AG09309 (cell line): ENCODE data around the gene MMP15.
"Not testable (repeated sequence)": the region's sequence is repeated elsewhere in the genome, so short reads cannot be mapped to it uniquely, and the experiment has no call there.

Experiments used
- DNase-seq: peaks from one replicate; pipeline ENCODE4 v3.0.0-alpha.2; 2010; ENCODE audit warnings: low read depth
- H3K4me3 ChIP-seq: 2 replicates; pipeline ENCODE4 v1.5.1; 2011; ENCODE audit warnings: mild to moderate bottlenecking, low read depth, low read length, moderate library complexity; ENCODE audit not compliant: control insufficient read depth
- TF ChIP-seq, protein P1 (sequence below): IDR thresholded peaks from 2 replicates; pipeline ENCODE4 v1.5.1; 2011; ENCODE audit warnings: mild to moderate bottlenecking, low read depth, low read length, inconsistent platforms; ENCODE audit not compliant: insufficient read depth, control insufficient read depth; ENCODE audit errors: missing control alignments

The MMP15 gene

GRCh38 chr16:58086381-58087208, 61.0 kb downstream of the MMP15 start:
- TF ChIP-seq, protein P1, sequence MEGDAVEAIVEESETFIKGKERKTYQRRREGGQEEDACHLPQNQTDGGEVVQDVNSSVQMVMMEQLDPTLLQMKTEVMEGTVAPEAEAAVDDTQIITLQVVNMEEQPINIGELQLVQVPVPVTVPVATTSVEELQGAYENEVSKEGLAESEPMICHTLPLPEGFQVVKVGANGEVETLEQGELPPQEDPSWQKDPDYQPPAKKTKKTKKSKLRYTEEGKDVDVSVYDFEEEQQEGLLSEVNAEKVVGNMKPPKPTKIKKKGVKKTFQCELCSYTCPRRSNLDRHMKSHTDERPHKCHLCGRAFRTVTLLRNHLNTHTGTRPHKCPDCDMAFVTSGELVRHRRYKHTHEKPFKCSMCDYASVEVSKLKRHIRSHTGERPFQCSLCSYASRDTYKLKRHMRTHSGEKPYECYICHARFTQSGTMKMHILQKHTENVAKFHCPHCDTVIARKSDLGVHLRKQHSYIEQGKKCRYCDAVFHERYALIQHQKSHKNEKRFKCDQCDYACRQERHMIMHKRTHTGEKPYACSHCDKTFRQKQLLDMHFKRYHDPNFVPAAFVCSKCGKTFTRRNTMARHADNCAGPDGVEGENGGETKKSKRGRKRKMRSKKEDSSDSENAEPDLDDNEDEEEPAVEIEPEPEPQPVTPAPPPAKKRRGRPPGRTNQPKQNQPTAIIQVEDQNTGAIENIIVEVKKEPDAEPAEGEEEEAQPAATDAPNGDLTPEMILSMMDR = no peak
- no peak overlapping the region for H3K4me3 ChIP-seq
- no peak for DNase-seq

DNA sequence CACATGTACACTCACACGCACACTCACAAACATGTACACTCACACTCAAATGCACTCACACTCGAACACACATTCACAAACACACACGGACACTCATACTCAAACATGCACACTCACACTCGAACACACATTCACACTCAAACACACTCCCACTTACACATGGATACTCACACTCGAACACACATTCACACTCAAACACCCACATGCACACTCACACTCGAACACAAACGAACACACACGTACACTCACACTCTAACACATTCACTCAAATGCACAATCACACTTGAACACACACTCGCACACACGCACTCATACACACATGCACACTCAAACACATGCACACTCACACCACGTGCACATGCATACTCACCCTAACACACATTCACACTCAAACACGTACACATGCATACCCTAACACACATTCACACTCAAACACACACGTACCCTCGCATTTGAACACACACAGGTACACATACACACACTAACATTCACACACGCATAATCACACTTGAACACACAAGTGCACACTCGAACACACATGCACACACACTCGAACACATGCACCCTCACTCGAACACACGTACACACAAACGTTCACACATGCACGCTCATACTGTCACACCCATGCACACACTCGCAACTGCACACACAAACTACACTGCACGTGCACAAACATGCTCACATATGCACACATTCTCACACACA, 61.8 kb downstream of the MMP15 start:
- no peak for DNase-seq
- no peak overlapping the region for H3K4me3 ChIP-seq
- TF ChIP-seq, protein P1 = no peak

DNA sequence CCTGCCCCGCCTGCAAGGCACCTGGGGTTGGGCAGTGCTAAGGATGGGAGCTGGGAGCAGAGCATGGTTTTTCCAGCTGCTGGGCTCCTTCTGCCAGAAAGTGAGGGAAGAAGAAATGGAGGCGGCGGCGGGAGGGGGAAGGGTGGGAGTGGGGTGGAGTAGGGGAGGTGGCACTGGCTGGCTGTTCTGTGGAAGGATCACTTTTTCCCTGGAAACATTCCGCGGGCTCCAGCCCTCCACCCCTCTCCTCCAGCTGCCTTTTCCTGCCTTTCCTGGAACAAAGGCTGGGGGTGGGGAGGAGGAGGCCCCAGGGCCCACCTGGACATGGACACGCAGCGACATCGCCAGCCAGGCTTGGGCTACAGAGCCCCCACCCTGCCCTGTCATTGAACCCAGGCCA, 62.5 kb downstream of the MMP15 start:
- TF ChIP-seq, protein P1 = no peak
- no peak overlapping the region for H3K4me3 ChIP-seq
- no peak for DNase-seq

GRCh38 chr16:58090396-58090795, 64.8 kb downstream of the MMP15 start:
- not testable (repeated sequence) for H3K4me3 ChIP-seq, DNase-seq

DNA sequence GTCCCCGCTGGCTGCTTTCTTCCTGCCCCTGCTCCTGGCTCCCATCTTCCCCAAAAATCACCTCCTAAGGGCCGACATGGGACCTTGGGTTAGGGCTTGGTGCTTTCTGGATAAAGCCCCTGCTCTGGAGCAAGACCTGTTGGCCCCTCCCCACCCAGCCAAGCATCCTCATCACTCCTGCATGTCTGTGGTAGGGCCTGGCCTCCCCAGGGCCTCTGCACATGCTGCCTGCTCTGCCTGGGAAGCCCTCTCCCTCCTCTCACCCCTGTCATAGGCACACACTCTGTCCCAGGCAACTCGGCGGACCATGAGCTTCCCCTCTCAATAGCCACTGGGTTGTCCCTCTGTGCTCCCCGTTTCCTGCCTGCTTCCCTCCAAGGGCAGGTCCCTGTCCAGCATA, 68.5 kb downstream of the MMP15 start:
- no peak for DNase-seq
- TF ChIP-seq, protein P1 = no peak
- H3K4me3 ChIP-seq = no peak overlapping the region

GRCh38 chr16:58094791-58095574, 69.4 kb downstream of the MMP15 start:
- TF ChIP-seq, protein P1 = no peak
- H3K4me3 ChIP-seq = no peak overlapping the region
- no peak for DNase-seq

GRCh38 chr16:58095575-58095960, 70.0 kb downstream of the MMP15 start:
- not testable (repeated sequence) for DNase-seq, H3K4me3 ChIP-seq
